GM20000 (cell line): Measurements from ENCODE around the gene EMP1.

Experiments used
- DNase-seq: peaks from one replicate; pipeline ENCODE4 v3.0.0; 2012; ENCODE audit warnings: low spot score
- CTCF ChIP-seq: IDR thresholded peaks from 2 replicates; pipeline ENCODE4 v1.5.1; 2012; ENCODE audit warnings: mild to moderate bottlenecking, control low read depth; ENCODE audit errors: extremely low read depth, missing control alignments

Gene EMP1

GRCh38 chr12:13252024-13252423 lies 55.5 kb downstream of the EMP1 start:
- TF ChIP-seq CTCF, result no peak
- DNase-seq, result no peak

- TF ChIP-seq CTCF, result no peak
- no peak for DNase-seq
Measured at GRCh38 chr12:13252616-13253015, 56.1 kb downstream of the EMP1 start.

GRCh38 chr12:13253966-13254760 lies 57.6 kb downstream of the EMP1 start:
- no peak for TF ChIP-seq CTCF
- no peak for DNase-seq

- peak; percentile 98 for TF ChIP-seq CTCF
- DNase-seq, result peak; percentile 78
Measured at GRCh38 chr12:13255792-13256691, 59.5 kb downstream of the EMP1 start.

- TF ChIP-seq CTCF, result no peak
- no peak for DNase-seq
Measured at GRCh38 chr12:13256692-13257045, 60.1 kb downstream of the EMP1 start.

- TF ChIP-seq CTCF, result no peak
- no peak for DNase-seq
Measured at GRCh38 chr12:13257356-13257875, 60.9 kb downstream of the EMP1 start.

GRCh38 chr12:13258197-13258596 lies 61.7 kb downstream of the EMP1 start:
- DNase-seq, result no peak
- TF ChIP-seq CTCF, result no peak
